H9 (cell line): Measurements from ENCODE around the gene LPP. TPM values are rescaled to one million over a fixed set of nuclear protein-coding genes. Genes with fewer than 3 reads are reported as not detected.

ENCODE experiments used
- DNase-seq: peaks from one replicate; pipeline ENCODE4 v3.0.0-alpha.2; 2017
- H2AFZ ChIP-seq: one replicate; pipeline ENCODE4 v1.6.1; 2013; ENCODE audit warnings: mild to moderate bottlenecking, low read length, control low read depth, moderate library complexity
- H2AK5ac ChIP-seq: 2 replicates; pipeline ENCODE4 v1.6.1; 2013; ENCODE audit warnings: low read length, control low read depth, mixed read lengths; ENCODE audit not compliant: insufficient read length
- H2BK120ac ChIP-seq: one replicate; pipeline ENCODE4 v1.6.1; 2013; ENCODE audit warnings: low read depth, mild to moderate bottlenecking, low read length, control low read depth, inconsistent platforms; ENCODE audit not compliant: poor library complexity, severe bottlenecking
- H2BK12ac ChIP-seq: 2 replicates; pipeline ENCODE4 v1.6.1; 2013; ENCODE audit warnings: low read length, control low read depth, mixed read lengths, low read depth; ENCODE audit not compliant: insufficient read length
- H2BK15ac ChIP-seq: 2 replicates; pipeline ENCODE4 v1.6.1; 2013; ENCODE audit warnings: low read depth, low read length, control low read depth
- H2BK20ac ChIP-seq: one replicate; pipeline ENCODE4 v1.6.1; 2013; ENCODE audit warnings: low read depth, mild to moderate bottlenecking, low read length, control low read depth, inconsistent platforms; ENCODE audit not compliant: poor library complexity, severe bottlenecking
- H2BK5ac ChIP-seq: 2 replicates; pipeline ENCODE4 v1.6.1; 2013; ENCODE audit warnings: low read length, control low read depth, mixed read lengths; ENCODE audit not compliant: insufficient read length
- H3K14ac ChIP-seq: 2 replicates; pipeline ENCODE4 v1.6.1; 2013; ENCODE audit warnings: low read length, control low read depth; ENCODE audit not compliant: insufficient read depth
- H3K18ac ChIP-seq: 2 replicates; pipeline ENCODE4 v1.6.1; 2013; ENCODE audit warnings: low read depth, mild to moderate bottlenecking, mixed read lengths, low read length, control low read depth; ENCODE audit not compliant: insufficient read length
- H3K23ac ChIP-seq: 2 replicates; pipeline ENCODE4 v1.6.1; 2013; ENCODE audit warnings: low read length, control low read depth, mixed read lengths, low read depth; ENCODE audit not compliant: insufficient read length
- H3K23me2 ChIP-seq: 2 replicates; pipeline ENCODE4 v1.6.1; 2013; ENCODE audit warnings: low read depth, mild to moderate bottlenecking, mixed read lengths, low read length, control low read depth; ENCODE audit not compliant: insufficient read length, poor library complexity, severe bottlenecking
- H3K27ac ChIP-seq: 2 replicates; pipeline ENCODE4 v1.5.1; 2013; ENCODE audit warnings: low read length, control low read depth, mixed read lengths, low read depth; ENCODE audit not compliant: insufficient read length
- H3K27me3 ChIP-seq: 2 replicates; pipeline ENCODE4 v1.6.1; 2013; ENCODE audit warnings: low read length, control low read depth, inconsistent platforms; ENCODE audit not compliant: insufficient read depth
- H3K4ac ChIP-seq: 2 replicates; pipeline ENCODE4 v1.6.1; 2013; ENCODE audit warnings: low read depth, mild to moderate bottlenecking, control low read depth, inconsistent platforms, low read length, moderate library complexity
- H3K4me1 ChIP-seq: 2 replicates; pipeline ENCODE4 v1.6.1; 2013; ENCODE audit warnings: low read length, control low read depth, inconsistent platforms; ENCODE audit not compliant: insufficient read depth
- H3K4me2 ChIP-seq: 2 replicates; pipeline ENCODE4 v1.6.1; 2013; ENCODE audit warnings: low read length, control low read depth, mixed read lengths; ENCODE audit not compliant: insufficient read length, insufficient read depth
- H3K56ac ChIP-seq: 2 replicates; pipeline ENCODE4 v1.6.1; 2013; ENCODE audit warnings: low read depth, mild to moderate bottlenecking, mixed read lengths, low read length, control low read depth; ENCODE audit not compliant: insufficient read length
- H3K79me1 ChIP-seq: 2 replicates; pipeline ENCODE4 v1.6.1; 2013; ENCODE audit warnings: low read depth, mild to moderate bottlenecking, moderate library complexity, low read length, control low read depth, inconsistent platforms; ENCODE audit not compliant: insufficient read depth, poor library complexity, severe bottlenecking
- H3K79me2 ChIP-seq: 2 replicates; pipeline ENCODE4 v1.6.1; 2013; ENCODE audit warnings: low read length, control low read depth, inconsistent platforms; ENCODE audit not compliant: insufficient read depth
- H3K9ac ChIP-seq: 2 replicates; pipeline ENCODE4 v1.6.1; 2013; ENCODE audit warnings: low read length, control low read depth, mixed read lengths; ENCODE audit not compliant: insufficient read length; ENCODE audit errors: extremely low read depth
- H3K9me3 ChIP-seq: one replicate; pipeline ENCODE4 v1.6.1; 2013; ENCODE audit warnings: low read depth, low read length, inconsistent platforms; ENCODE audit not compliant: control insufficient read depth
- H3T11ph ChIP-seq: one replicate; pipeline ENCODE4 v1.6.1; 2013; ENCODE audit warnings: mild to moderate bottlenecking, low read length, control low read depth, inconsistent platforms
- H4K20me1 ChIP-seq: one replicate; pipeline ENCODE4 v1.6.1; 2013; ENCODE audit not compliant: control insufficient read depth, insufficient read length, insufficient read depth
- H4K5ac ChIP-seq: 2 replicates; pipeline ENCODE4 v1.6.1; 2013; ENCODE audit warnings: low read depth, mild to moderate bottlenecking, mixed read lengths, low read length, control low read depth; ENCODE audit not compliant: insufficient read length
- H4K8ac ChIP-seq: replicated peaks from 2 replicates; pipeline ENCODE4 v1.6.1; 2013; ENCODE audit warnings: low read length, control low read depth, mixed read lengths, low read depth; ENCODE audit not compliant: insufficient read length
- H4K91ac ChIP-seq: 2 replicates; pipeline ENCODE4 v1.6.1; 2013; ENCODE audit warnings: low read depth, mild to moderate bottlenecking, moderate library complexity, mixed read lengths, low read length, control low read depth; ENCODE audit not compliant: insufficient read length
- H3K27ac Mint-ChIP-seq, 3 experiments: 2 replicates in 2 of 3; 3 replicates in 1 of 3; pipeline ENCODE4 v1.8.0; 2020 to 2021; ENCODE audit warnings: mixed read lengths in 3 of 3, mild to moderate bottlenecking in 1 of 3, moderate library complexity in 1 of 3
- H3K27me3 Mint-ChIP-seq: 2 replicates; pipeline ENCODE4 v1.8.0; 2021; ENCODE audit warnings: low read depth, mild to moderate bottlenecking, moderate library complexity, mixed read lengths
- H3K36me3 Mint-ChIP-seq, 3 experiments: 2 replicates in 2 of 3; 3 replicates in 1 of 3; pipeline ENCODE4 v1.8.0; 2020 to 2021; ENCODE audit warnings: low read depth in 3 of 3, mixed read lengths in 3 of 3; ENCODE audit not compliant: insufficient read depth in 1 of 3
- H3K4me1 Mint-ChIP-seq, 2 experiments: 2 replicates each; pipeline ENCODE4 v1.8.0; 2020; ENCODE audit warnings: mixed read lengths in 2 of 2
- H3K4me3 Mint-ChIP-seq, 2 experiments: 2 replicates in 1 of 2; 3 replicates in 1 of 2; pipeline ENCODE4 v1.8.0; 2020 to 2021; ENCODE audit warnings: mild to moderate bottlenecking in 2 of 2, mixed read lengths in 2 of 2, moderate library complexity in 1 of 2
- H3K9me3 Mint-ChIP-seq, 2 experiments: 2 replicates in 1 of 2; 3 replicates in 1 of 2; pipeline ENCODE4 v1.8.0; 2020; ENCODE audit warnings: mild to moderate bottlenecking in 2 of 2, mixed read lengths in 2 of 2, moderate library complexity in 1 of 2
- CTCF ChIP-seq: fragments of 200-600 bp; sonication (generic); conservative IDR thresholded peaks from 3 replicates; pipeline ENCODE4 v1.8.0; 2021; ENCODE audit warnings: antibody characterized with exemption, mild to moderate bottlenecking
- WGBS: extraction: QIAGEN DNeasy Blood & Tissue Kit; methylation state at CpG from one replicate; pipeline ENCODE4 v1.1.7; 2013; ENCODE audit warnings: missing lambda C conversion rate, low lambda C conversion rate, mixed read lengths; ENCODE audit not compliant: insufficient read length; ENCODE audit errors: extremely low coverage; 5-methylcytosine and 5-hydroxymethylcytosine counted together
- total RNA-seq: library from RNA; stranded (reverse); gene quantifications from 2 replicates; pipeline ENCODE4 v1.2.1, GENCODE V29; 2021

LPP gene
- total RNA-seq, 1 experiment from 2014 or later: 64.6 TPM

DNA sequence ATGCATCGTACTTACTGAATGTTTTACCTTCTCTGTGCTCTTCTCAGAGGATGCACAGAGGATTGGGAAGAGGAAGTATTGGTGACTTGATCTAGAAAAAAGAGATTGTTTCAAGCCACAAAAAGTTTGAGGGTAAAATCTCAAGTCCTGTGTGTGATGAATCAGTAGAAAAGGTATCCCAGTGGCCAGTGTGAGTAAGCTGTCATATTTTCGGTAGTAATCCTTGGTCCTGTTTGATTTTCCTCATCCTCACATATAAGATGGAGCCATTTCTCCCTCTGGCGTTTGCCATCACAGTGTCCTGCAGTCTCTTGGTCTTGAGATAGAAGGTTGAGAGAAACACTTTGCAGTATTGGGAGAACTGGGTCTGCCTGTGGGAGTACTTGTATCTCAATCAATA lies 166.8 kb downstream of the LPP start:
- Histone ChIP-seq H4K8ac (no peak overlapping the region), H3K23ac (no peak overlapping the region), H4K20me1 (no peaks in the 10 kb centered on the region), H3K9me3 (no peaks in the 10 kb centered on the region), H3K79me2 (peaks cover 2% of the 10 kb centered on the region; the same call in 1 of the 2 replicates), H2BK20ac (no peak overlapping the region), H2AK5ac (no peak overlapping the region), H3K18ac (no peak overlapping the region), H3K4me1 (no peaks in the 10 kb centered on the region), H4K91ac (no peak overlapping the region), H3K4ac (no peak overlapping the region), H3K27ac (no peak overlapping the region), H3K27me3 (no peaks in the 10 kb centered on the region), H2BK5ac (no peak overlapping the region), H3K79me1 (peaks cover 3% of the 10 kb centered on the region), H3K14ac (no peak overlapping the region), H2BK12ac (no peak overlapping the region), H3K4me2 (no peak overlapping the region), H3K56ac (no peak overlapping the region), H2BK15ac (no peak overlapping the region), H2AFZ (no peak overlapping the region), H3K23me2 (no peaks in the 10 kb centered on the region), H3K9ac (no peak overlapping the region), H4K5ac (no peak overlapping the region), H2BK120ac (no peak overlapping the region), H3T11ph (no peak overlapping the region)
- no peaks in the 10 kb centered on the region for H3K27me3 Mint-ChIP-seq
- H3K36me3 Mint-ChIP-seq: no peaks in the 10 kb centered on the region
- TF ChIP-seq CTCF: no peak
- H3K9me3 Mint-ChIP-seq: no peaks in the 10 kb centered on the region
- no peak overlapping the region for H3K4me3 Mint-ChIP-seq
- no peak for DNase-seq
- no CpG with 5 or more reads among the region's 3 CpGs for WGBS
- no peaks in the 10 kb centered on the region; a peak in 1 of 4 replicates for H3K4me1 Mint-ChIP-seq
- peak overlapping the region in 1 of 3 experiments; percentile 23; a peak in 2 of 7 replicates for H3K27ac Mint-ChIP-seq
